Measurements from ENCODE around the gene LILRB1. TPM values are rescaled to one million over a fixed set of nuclear protein-coding genes. Genes with fewer than 3 reads are reported as not detected.
"Not testable (repeated sequence)": the region's sequence is repeated elsewhere in the genome, so short reads cannot be mapped to it uniquely, and the experiment has no call there.

Gene LILRB1
- total RNA-seq, 1 donor from 2014 or later, result not detected

- no peak for DNase-seq (ENCODE audit: extremely low spot score, unreplicated experiment)
- Mint-ChIP-seq H3K4me1 (ENCODE audit: unreplicated experiment) (no peaks in the 10 kb centered on the region), H3K9me3 (no peaks in the 10 kb centered on the region), H3K27ac (no peak overlapping the region), H3K36me3 (no peaks in the 10 kb centered on the region), H3K27me3 (no peaks in the 10 kb centered on the region), H3K4me3 (no peak overlapping the region)
- no peak for TF ChIP-seq CTCF (conservative IDR thresholded peaks at IDR 0.05)
Observed at GRCh38 chr19:54616821-54617560, 13.3 kb upstream of the LILRB1 start.

- no peak for TF ChIP-seq CTCF (conservative IDR thresholded peaks at IDR 0.05)
- no peaks in the 10 kb centered on the region for H3K9me3 Mint-ChIP-seq
- H3K4me1 Mint-ChIP-seq (ENCODE audit: unreplicated experiment), result no peaks in the 10 kb centered on the region
Observed at GRCh38 chr19:54620464-54620863, 9.8 kb upstream of the LILRB1 start.

GRCh38 chr19:54622431-54622830 is 7.9 kb upstream of the LILRB1 start:
- Mint-ChIP-seq H3K36me3 (no peaks in the 10 kb centered on the region), H3K4me3 (no peak overlapping the region), H3K4me1 (ENCODE audit: unreplicated experiment) (no peaks in the 10 kb centered on the region), H3K27ac (no peak overlapping the region), H3K27me3 (no peaks in the 10 kb centered on the region), H3K9me3 (peaks cover 10% of the 10 kb centered on the region)
- TF ChIP-seq CTCF (conservative IDR thresholded peaks at IDR 0.05), result no peak
- DNase-seq (ENCODE audit: extremely low spot score, unreplicated experiment), result no peak

More at GRCh38 chr19:54620464-54620863, 9.8 kb upstream of the LILRB1 start:
- DNase-seq (ENCODE audit: extremely low spot score, unreplicated experiment), result no peak
- Mint-ChIP-seq H3K27ac (no peak overlapping the region), H3K36me3 (no peaks in the 10 kb centered on the region), H3K4me3 (no peak overlapping the region), H3K27me3 (no peaks in the 10 kb centered on the region)

GRCh38 chr19:54624234-54624633 is 6.0 kb upstream of the LILRB1 start:
- not testable (repeated sequence) for H3K36me3 Mint-ChIP-seq; DNase-seq (ENCODE audit: extremely low spot score, unreplicated experiment); H3K4me1 Mint-ChIP-seq (ENCODE audit: unreplicated experiment); H3K27ac Mint-ChIP-seq; H3K4me3 Mint-ChIP-seq; H3K27me3 Mint-ChIP-seq
- peaks cover 10% of the 10 kb centered on the region for H3K9me3 Mint-ChIP-seq

- not testable (repeated sequence) for H3K27me3 Mint-ChIP-seq
Observed at GRCh38 chr19:54624934-54625730, 5.2 kb upstream of the LILRB1 start.

GRCh38 chr19:54626757-54627156 is 3.5 kb upstream of the LILRB1 start:
- no peak overlapping the region for H3K27ac Mint-ChIP-seq
- no peak for TF ChIP-seq CTCF (conservative IDR thresholded peaks at IDR 0.05)
- peaks cover 10% of the 10 kb centered on the region for H3K9me3 Mint-ChIP-seq
- no peaks in the 10 kb centered on the region for H3K4me1 Mint-ChIP-seq (ENCODE audit: unreplicated experiment)
- H3K4me3 Mint-ChIP-seq, result no peak overlapping the region
- H3K27me3 Mint-ChIP-seq, result no peaks in the 10 kb centered on the region
- DNase-seq (ENCODE audit: extremely low spot score, unreplicated experiment), result no peak
- no peaks in the 10 kb centered on the region for H3K36me3 Mint-ChIP-seq

More at GRCh38 chr19:54624934-54625730, 5.2 kb upstream of the LILRB1 start:
- DNase-seq (ENCODE audit: extremely low spot score, unreplicated experiment); H3K27ac Mint-ChIP-seq; H3K4me3 Mint-ChIP-seq; H3K36me3 Mint-ChIP-seq; H3K4me1 Mint-ChIP-seq (ENCODE audit: unreplicated experiment): not testable (repeated sequence)
- peaks cover 10% of the 10 kb centered on the region for H3K9me3 Mint-ChIP-seq

- H3K36me3 Mint-ChIP-seq; H3K27me3 Mint-ChIP-seq; H3K27ac Mint-ChIP-seq; H3K4me1 Mint-ChIP-seq (ENCODE audit: unreplicated experiment); DNase-seq (ENCODE audit: extremely low spot score, unreplicated experiment); H3K4me3 Mint-ChIP-seq: not testable (repeated sequence)
- peaks cover 10% of the 10 kb centered on the region for H3K9me3 Mint-ChIP-seq
Observed at GRCh38 chr19:54627912-54628311, 2.4 kb upstream of the LILRB1 start.

All from type B pancreatic cell (in vitro differentiated cells).